ENCODE measurements around the gene RAPGEF2. TPM values are rescaled to one million over a fixed set of nuclear protein-coding genes. Genes with fewer than 3 reads are reported as not detected.

The RAPGEF2 gene
- total RNA-seq, 1 experiment from 2014 or later = 29.8 TPM

DNA sequence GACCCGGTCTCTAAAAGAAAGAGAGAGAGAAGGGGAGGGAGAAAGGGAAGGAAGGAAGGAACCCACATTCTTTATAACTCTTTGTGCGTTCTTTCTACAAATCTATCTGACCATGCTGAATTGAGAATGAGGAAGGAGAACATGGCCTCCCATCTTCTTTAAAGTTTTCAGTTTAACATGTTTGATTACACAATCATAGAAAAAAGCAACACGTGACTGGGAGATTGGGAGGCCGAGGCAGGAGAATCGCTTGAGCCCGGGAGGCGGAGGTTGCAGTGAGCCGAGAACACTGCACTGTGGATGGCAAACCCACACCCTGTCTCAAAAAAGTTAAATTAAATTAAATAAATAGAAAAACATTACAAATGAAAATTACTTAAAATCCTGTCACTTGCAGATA lies 254.5 kb downstream of the RAPGEF2 start:
- Histone ChIP-seq H3K9me3 (ENCODE audit: insufficient read depth, low read depth) (no peaks in the 10 kb centered on the region), H3K4me2 (no peak overlapping the region), H3F3A (ENCODE audit: insufficient read depth, low read depth) (no peaks in the 10 kb centered on the region), H3K27ac (no peak overlapping the region), H3K9me2 (ENCODE audit: insufficient read depth) (no peaks in the 10 kb centered on the region), H3K4me3 (no peak overlapping the region), H3K79me2 (ENCODE audit: low read depth) (no peaks in the 10 kb centered on the region), H2AFZ (no peak overlapping the region), H3K4me1 (replicated peaks; ENCODE audit: insufficient read depth) (no peaks in the 10 kb centered on the region), H4K20me1 (ENCODE audit: insufficient read depth) (no peaks in the 10 kb centered on the region), H3K27me3 (ENCODE audit: insufficient read depth, low read depth) (no peaks in the 10 kb centered on the region), H3K36me3 (ENCODE audit: low read depth) (no peaks in the 10 kb centered on the region)
- BruUV-seq (replicated peaks) = no TSS peak
- POLR2A ChIA-PET (ENCODE audit: unreplicated experiment) = no interaction called here
- intact Hi-C loops (cut with micrococcal nuclease; ENCODE audit: unreplicated experiment) = no loop called here
- DNase-seq = no peak
- TF ChIP-seq, protein P1, sequence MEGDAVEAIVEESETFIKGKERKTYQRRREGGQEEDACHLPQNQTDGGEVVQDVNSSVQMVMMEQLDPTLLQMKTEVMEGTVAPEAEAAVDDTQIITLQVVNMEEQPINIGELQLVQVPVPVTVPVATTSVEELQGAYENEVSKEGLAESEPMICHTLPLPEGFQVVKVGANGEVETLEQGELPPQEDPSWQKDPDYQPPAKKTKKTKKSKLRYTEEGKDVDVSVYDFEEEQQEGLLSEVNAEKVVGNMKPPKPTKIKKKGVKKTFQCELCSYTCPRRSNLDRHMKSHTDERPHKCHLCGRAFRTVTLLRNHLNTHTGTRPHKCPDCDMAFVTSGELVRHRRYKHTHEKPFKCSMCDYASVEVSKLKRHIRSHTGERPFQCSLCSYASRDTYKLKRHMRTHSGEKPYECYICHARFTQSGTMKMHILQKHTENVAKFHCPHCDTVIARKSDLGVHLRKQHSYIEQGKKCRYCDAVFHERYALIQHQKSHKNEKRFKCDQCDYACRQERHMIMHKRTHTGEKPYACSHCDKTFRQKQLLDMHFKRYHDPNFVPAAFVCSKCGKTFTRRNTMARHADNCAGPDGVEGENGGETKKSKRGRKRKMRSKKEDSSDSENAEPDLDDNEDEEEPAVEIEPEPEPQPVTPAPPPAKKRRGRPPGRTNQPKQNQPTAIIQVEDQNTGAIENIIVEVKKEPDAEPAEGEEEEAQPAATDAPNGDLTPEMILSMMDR (conservative IDR thresholded peaks at IDR 0.05) = no peak
- TF ChIP-seq EZH2 (IDR thresholded peaks at IDR 0.05; ENCODE audit: low read depth) = no peak
- CTCF ChIA-PET = no interaction called here

DNA sequence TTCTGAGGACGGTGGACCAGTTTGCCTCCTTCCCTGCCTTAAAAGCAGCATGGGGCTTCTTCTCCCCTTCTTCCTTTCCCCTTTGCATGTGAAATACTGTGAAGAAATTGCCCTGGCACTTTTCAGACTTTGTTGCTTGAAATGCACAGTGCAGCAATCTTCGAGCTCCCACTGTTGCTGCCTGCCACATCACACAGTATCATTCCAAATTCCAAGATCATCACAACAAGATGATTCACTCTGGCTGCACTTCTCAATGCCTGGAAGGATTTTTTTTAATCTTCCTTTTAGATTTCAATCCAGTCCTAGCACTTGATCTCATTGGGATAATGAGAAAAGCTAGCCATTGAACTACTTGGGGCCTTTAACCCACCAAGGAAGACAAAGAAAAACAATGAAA lies 255.3 kb downstream of the RAPGEF2 start:
- H3K4me1 ChIP-seq (replicated peaks; ENCODE audit: insufficient read depth) = no peaks in the 10 kb centered on the region
- no peaks in the 10 kb centered on the region for H3K79me2 ChIP-seq (ENCODE audit: low read depth)
- intact Hi-C loops (cut with micrococcal nuclease; ENCODE audit: unreplicated experiment) = no loop called here
- H3K4me2 ChIP-seq = no peak overlapping the region
- H4K20me1 ChIP-seq (ENCODE audit: insufficient read depth) = no peaks in the 10 kb centered on the region
- TF ChIP-seq, protein P1 (conservative IDR thresholded peaks at IDR 0.05) = no peak
- no peak for TF ChIP-seq EZH2 (IDR thresholded peaks at IDR 0.05; ENCODE audit: low read depth)
- DNase-seq = no peak
- no peaks in the 10 kb centered on the region for H3K9me2 ChIP-seq (ENCODE audit: insufficient read depth)
- no peaks in the 10 kb centered on the region for H3K27me3 ChIP-seq (ENCODE audit: insufficient read depth, low read depth)
- no peak overlapping the region for H3K4me3 ChIP-seq
- no peaks in the 10 kb centered on the region for H3F3A ChIP-seq (ENCODE audit: insufficient read depth, low read depth)
- no peak overlapping the region for H2AFZ ChIP-seq
- no peaks in the 10 kb centered on the region for H3K9me3 ChIP-seq (ENCODE audit: insufficient read depth, low read depth)
- CTCF ChIA-PET = no interaction called here
- H3K27ac ChIP-seq = no peak overlapping the region
- BruUV-seq (replicated peaks) = no TSS peak
- no peaks in the 10 kb centered on the region for H3K36me3 ChIP-seq (ENCODE audit: low read depth)
- POLR2A ChIA-PET (ENCODE audit: unreplicated experiment) = no interaction called here

DNA sequence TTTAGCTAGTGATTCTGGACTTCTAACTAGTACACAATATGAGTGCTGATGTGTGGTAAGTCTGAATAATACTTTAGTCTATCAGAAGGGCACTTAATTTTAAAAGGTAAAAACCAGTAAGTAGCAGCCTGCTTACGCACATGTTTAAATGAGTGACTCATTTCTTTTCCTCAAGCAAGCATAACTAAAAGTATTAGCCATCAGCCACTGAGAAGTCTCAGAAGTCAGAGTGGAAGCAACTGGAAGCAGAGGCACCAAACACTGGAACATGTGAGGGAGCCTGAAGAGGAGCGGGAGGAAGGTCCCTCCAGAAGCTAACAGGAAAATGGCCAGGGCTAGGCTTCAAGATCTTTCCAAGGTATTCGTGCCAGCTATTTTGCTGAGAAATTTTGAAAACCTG lies 257.7 kb downstream of the RAPGEF2 start:
- Histone ChIP-seq H2AFZ (no peak overlapping the region), H3F3A (ENCODE audit: insufficient read depth, low read depth) (no peaks in the 10 kb centered on the region), H3K79me2 (ENCODE audit: low read depth) (no peaks in the 10 kb centered on the region), H4K20me1 (ENCODE audit: insufficient read depth) (no peaks in the 10 kb centered on the region), H3K4me1 (replicated peaks; ENCODE audit: insufficient read depth) (no peaks in the 10 kb centered on the region), H3K27me3 (ENCODE audit: insufficient read depth, low read depth) (no peaks in the 10 kb centered on the region), H3K9me2 (ENCODE audit: insufficient read depth) (no peaks in the 10 kb centered on the region), H3K27ac (no peak overlapping the region), H3K36me3 (ENCODE audit: low read depth) (no peaks in the 10 kb centered on the region), H3K4me2 (no peak overlapping the region), H3K4me3 (no peak overlapping the region), H3K9me3 (ENCODE audit: insufficient read depth, low read depth) (no peaks in the 10 kb centered on the region)
- no peak for DNase-seq
- no peak for TF ChIP-seq EZH2 (IDR thresholded peaks at IDR 0.05; ENCODE audit: low read depth)
- TF ChIP-seq, protein P1 (conservative IDR thresholded peaks at IDR 0.05) = no peak
- BruUV-seq (replicated peaks) = no TSS peak
- ChIA-PET CTCF (no interaction called here), POLR2A (ENCODE audit: unreplicated experiment) (interaction anchor here (0.6 kb wide), 1 partner anchor 650 kb away, joined by 7 read pairs; no protein-coding TSS in a partner anchor)
- intact Hi-C loops (cut with micrococcal nuclease; ENCODE audit: unreplicated experiment) = loop anchor here (10.0 kb wide), 1 partner anchor 84 kb away; no protein-coding TSS in a partner anchor

Measured in PC-9 (cell line).